Amniotic epithelial cell (primary cell): Measurements from ENCODE around the gene BEST4.
"Not testable (repeated sequence)": the region's sequence is repeated elsewhere in the genome, so short reads cannot be mapped to it uniquely, and the experiment has no call there.

Source experiments
- DNase-seq: peaks from one replicate; pipeline ENCODE4 v3.0.0-alpha.2; 2010; ENCODE audit warnings: low read depth

Gene BEST4

DNA sequence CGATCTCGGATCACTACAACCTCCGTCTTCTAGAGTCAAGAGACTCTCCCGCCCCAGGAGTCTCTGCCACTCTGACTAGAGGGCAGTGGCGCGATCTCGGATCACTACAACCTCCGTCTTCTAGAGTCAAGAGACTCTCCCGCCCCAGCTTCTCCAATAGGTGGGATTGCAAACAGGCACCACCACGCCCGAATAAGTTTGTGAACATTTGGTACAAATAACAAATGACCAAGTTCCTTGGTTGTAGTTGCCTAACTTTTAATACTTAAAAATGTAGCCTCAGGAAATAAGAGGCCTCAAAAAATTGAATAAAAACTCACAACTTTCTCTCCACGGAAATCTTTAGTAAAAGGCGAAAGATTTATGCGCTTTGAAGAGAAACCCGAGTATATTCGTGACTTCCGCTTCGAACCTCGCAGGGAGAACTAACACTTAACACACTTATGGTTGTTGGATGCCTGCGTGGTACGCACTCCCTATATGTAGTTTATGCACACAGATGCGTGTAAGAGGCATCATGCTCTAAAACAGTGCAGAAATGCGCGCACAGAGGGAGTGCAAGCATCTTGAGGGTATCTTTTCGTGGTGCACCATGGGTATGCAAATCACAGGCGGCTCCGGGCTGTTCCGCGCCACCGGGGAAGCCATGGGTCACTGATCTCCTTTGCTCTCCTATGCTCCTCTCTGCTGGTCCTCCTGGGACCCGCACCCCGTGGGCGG, 31.8 kb upstream of the BEST4 start:
- peak; percentile 96 for DNase-seq

DNA sequence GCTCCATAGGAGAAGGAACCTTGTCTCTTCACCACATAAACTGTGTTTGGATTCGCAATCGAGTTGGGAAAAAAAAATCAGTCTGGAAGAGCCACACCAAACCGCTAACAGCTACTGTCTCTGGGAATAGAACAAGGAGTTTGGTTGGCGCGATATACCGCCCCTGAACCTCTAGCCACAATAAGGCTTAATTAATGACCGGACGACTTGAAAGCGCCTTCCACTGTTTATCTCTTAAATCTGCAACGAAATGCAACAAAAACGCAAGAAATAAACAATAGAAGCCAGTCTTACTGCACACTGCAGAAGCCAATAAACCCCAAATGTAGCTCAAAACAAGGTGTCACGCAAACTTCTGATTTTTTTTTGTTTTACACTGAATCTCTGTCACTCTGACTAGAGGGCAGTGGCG, 31.2 kb upstream of the BEST4 start:
- DNase-seq = peak; percentile 70

DNA sequence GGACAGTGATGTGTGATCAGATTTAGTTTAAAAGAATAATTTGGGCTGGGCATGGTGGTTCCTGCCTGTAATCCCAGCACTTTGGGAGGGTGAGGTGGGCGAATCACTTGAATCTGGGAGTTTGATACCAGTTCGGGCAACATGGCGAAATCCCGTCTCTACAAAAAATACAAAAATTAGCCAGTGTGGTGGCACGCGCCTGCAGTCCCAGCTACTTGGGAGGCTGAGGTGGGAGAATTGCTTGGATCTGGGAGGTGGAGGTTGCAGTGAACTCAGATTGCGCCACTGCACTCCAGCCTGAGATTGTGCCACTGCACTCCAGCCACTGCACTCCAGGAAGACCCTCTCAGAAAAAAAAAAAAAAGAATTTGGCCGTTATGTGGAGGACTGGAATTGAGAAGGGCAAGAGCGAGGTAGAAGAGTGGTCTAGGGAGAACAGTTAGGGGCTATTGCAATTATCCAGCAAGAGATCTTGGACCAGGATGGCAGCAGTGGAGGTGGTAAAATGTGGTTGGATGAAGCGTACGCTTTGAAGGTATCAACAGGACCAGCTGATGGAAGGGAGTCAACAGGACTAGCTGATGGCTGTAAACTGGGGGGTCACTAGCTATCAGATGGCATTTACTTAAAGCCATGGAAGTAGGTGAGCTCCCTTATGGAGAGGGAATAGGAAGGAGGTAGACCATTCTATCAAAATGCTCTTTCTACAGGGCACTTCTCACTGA, 30.0 kb upstream of the BEST4 start:
- DNase-seq = no peak

DNA sequence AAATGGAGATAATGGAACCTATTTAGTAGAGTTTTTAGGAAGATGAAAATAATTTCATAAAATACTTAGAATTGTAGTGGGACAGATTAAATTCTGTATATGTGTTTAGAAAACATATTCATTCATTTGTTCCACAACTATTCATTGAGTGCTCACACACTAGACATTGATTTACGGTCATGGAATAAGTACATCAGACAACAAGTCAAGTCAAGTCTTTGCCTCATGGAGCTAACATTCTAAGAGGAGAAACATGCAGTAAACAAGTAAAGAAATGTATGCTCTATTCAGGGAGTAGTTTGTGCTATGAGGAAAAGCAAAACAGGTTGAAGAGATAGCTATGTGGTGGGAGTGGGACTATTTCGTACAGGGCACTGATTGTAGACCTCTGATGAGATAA, 29.3 kb upstream of the BEST4 start:
- no peak for DNase-seq

DNA sequence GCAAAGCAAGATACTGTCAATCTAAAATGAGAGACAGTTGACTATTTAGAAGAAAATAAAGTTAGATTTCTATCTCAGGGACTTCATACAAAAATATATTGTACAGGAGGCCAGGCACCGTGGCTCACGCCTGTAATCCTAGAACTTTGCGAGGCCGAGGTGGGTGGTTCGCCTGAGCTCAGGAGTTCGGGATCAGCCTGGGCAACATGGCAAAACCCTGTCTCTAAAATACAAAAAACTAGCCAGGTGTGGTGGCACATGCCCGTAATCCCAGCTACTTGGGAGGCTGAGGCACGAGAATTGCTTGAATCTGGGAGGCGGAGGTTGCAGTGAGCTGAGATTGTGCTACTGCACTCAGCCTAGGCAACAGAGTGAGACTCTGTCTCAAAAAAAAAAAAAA, 28.0 kb upstream of the BEST4 start:
- DNase-seq = not testable (repeated sequence)

DNA sequence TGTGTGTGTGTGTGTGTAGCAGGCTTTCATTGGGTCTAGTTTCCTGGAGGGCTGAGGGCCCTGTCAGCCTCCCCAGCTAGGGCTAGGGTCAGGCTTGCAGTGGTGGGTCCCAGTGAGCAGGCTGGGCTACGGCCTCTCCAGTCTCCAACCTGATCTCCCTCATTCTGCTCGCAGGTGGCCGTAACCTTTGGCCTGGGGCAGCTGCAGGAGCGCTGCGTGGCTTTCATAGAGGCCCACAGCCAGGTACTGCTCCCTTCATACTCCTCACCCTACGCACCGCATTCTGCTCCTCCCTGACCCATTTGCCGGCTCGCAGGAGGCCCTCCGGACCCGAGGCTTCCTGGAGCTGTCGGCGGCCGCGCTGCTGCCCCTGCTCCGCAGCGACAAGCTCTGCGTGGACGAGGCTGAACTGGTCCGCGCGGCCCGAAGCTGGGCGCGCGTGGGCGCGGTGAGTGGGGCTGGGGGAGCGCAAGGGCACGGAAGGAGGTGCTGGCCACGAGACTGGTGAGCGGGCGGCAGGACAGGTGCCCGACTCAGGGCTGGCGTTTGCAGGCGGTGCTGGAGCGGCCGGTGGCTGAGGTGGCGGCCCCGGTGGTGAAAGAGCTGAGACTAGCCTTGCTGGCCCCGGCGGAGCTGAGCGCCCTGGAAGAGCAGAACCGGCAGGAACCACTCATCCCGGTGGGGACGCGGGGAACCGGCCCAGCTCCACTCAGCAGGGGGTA, 25.0 kb upstream of the BEST4 start:
- DNase-seq = no peak

DNA sequence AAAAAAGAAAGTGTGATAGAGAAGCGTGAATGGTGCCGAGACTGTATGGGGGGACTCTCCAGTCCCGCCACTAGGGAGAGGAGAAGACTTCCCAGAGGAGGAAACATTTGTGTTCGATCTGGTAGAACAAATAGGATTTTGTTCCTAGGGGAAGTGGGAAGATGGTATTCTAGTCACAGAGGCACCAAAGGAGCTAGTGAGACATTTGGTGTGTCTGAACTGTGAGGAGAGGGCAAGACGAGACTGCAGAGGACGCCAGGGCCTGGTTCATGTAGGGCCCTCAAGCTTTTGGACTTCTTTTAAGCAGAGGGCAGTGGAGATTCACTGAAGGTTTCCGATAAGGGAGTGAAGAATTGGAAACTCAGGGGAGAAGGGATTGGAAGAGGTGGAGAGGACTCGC, 23.3 kb upstream of the BEST4 start:
- DNase-seq = no peak

DNA sequence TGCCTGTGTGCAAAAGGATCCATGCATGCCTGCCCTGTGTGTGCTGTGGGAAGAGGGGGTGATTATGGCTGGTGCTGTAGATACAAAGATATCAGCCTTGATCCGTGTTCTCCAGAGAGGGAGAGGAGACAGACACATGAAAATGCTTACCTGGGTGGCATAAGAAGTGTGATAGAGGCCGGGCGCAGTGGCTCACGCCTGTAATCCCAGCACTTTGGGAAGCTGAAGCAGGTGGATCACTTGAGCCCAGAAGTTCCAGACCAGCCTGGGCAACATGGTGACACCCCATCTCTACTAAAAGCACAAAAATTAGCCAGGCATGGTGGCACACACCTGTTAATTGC, 22.8 kb upstream of the BEST4 start:
- DNase-seq = not testable (repeated sequence)

DNA sequence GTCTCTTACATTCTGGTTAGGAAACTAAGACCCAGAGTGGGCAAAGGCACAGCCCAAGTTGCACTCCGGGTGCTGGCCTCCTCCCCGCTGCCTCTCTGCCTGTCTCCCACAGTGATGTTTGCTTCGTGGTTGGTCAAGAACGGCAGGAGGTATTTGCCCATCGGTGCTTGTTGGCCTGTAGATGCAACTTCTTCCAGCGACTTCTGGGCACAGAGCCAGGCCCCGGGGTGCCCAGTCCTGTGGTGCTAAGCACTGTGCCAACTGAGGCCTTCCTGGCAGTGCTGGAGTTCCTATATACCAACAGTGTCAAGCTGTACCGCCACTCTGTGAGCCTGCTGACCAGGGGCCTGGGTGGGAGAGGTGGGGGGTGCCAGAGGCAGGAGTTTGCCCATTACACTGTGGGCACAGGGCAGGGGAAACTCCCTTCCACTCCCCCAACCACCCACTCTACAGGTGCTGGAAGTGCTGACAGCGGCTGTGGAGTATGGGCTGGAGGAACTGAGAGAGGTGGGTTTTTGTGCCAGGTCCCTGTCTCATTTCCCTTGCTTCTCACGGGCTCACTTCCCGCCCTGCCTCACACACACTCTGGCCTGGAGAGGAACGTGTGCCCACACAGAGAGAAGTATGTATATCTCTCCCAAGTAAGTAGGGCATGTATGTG, 22.3 kb upstream of the BEST4 start:
- peak; percentile 48 for DNase-seq

DNA sequence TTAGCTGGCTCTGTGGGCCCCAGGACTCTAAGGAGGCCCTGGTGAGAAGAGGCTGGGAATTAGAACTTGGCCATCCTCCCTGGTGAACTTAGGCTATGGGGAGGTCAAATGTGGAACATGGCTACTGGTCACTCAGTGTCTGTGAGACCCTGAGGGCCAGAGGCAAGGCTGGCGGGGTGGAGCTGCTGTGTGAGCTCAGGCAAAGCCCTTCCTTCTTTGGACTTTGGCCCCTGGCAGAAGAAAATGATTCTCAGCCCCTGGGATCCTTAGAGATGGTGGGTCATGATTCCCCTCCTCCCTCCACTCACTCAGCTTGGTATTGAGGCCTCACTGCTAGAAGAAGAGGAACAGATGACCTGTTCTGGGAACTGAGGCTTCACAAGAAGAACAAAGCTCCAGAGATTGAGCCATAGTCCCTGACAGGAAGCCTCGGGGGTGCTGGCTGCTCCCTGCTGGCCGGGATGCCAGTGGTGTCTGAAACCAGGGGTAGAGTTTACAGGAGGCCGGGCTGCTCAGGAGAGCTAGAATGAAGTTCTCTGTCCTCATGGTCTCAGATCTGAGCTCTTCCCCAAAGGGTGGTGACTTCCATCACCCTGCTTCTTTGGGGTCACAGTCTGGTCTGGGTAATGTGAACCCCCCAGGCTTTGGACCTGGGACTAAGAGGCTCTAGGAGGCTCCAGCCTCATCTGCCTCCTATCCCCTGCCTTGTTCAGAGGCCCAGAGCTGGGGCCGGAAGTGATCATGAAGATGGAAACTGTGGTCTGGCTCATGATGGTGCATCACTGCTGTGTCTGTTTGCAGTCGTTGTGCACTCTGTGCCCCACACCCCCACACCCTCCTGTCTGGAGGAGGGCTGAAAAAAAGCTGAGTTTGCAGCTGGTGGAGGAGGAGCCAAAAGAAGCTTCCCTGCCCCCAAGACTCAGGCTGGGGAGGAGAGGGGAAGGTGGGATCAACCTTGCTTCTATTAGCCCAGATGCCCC, 21.3 kb upstream of the BEST4 start:
- peak; percentile 90 for DNase-seq

DNA sequence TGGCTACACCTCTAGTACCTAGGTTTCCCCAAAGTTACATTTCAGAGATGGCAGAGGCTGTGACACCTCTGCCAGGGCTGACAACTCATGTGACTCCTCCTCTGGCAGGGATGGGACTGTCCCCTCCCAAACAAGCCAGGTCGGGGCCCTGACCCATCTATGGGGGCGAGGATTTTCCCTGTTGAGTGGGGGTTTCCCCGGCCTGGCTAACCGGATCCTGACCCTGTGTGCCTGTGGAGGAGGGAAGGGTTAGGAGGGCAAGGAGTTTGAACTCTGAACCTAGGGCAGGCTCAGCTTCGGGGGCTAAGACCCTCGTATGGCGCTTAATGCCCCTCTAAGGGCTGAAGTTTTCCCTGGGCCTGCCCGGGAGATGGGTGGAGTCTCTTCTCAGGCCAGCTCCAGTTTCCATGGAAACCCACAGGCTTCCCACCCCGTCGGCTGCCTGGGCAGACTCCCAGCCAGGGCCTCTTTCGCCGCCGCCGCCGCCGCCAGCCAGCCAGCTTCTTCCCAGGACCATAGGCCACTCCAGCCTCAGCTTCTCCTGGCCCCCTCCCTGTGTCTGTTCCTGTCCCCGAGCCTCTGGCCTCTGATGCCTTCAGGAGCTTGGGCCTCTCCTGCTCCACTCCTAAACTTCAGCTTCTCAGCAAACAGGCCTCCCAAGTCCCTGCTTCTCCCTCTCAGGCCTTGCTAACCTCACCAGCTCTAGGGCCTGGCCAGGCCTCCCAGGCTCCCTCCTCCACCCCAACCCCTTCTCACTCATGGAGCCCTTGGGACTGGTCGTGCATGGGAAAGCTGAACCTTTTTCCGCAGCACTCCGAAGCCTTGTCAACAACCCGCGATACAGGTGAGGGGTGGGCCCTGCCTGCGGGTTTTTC, 20.3 kb upstream of the BEST4 start, which contains the start of gene BTBD19:
Gene BTBD19 (plus strand): TSS at position 461 of the 875 bp plus-strand sequence. CDS start 298 bp downstream, at position 759.
- peak; percentile 91 for DNase-seq

DNA sequence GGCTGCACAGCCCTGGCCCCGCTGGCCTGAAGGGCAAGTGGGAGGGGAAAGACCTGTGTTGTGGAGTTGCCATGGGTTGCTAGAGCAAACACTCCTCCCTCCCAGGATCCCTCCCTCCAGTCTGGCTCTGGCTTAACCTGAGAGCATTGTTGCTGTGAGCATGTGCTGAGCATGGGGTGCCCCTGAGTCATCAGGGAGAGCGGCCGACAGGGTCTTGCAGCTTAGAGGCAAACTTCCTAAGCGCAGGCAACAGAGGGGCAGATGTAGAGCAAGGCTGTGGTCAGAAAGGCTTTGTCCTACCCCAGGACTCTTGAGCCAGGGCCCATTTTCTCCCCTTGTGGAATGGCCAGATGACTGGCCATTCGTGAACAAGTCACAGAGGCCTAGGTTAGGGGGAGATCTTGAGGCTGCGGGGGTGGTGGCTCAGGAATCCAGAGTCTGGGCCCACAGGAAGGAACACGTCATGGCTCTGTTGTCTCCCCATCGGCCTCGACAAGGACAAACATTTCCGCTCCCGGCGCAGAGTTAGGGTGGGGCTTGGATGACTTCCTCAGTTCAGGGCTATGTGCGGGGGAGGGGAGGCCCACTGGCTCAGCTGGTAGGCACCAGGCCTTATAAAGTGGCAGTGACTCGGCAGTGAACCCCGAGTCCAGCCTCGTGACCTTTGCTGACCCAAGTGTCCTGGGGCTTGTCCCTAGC, 19.5 kb upstream of the BEST4 start:
- DNase-seq = peak; percentile 100

DNA sequence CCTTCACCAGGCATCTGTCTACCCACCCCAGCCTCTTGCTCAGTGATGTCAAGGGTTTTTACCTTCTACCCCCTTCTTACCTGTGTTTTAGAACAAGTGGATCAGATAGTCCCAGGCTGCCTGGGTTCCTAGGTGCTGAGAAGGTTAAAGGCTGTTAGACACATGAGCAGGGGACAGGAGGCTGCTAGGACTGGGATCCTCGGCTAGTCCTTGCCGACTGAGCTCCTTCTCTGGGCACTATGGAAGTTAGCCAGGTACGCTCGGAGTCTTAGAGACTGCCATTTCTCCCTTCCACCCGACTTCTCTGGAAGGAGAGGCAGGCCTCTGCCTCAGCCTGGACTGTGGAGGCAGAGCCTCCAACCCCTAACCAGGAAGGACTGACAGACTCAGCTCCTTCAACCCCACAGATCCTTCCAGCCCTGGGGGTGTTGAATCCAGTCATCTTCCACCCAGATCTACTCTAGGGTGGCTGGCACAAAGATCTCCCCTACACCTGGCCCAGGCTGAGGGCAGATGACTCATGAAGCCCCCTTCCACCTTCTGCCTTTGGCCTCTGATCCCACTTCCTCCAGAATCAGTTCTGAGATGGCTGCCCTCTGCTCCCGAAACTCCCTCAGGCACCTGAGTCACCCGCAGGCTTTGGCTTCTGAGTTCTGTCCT, 18.9 kb upstream of the BEST4 start, which contains the start of gene DYNLT4:
Gene DYNLT4 (minus strand): TSS at position 648 of the 660 bp plus-strand sequence. CDS start 683 bp downstream, outside the sequence.
- no peak for DNase-seq

DNA sequence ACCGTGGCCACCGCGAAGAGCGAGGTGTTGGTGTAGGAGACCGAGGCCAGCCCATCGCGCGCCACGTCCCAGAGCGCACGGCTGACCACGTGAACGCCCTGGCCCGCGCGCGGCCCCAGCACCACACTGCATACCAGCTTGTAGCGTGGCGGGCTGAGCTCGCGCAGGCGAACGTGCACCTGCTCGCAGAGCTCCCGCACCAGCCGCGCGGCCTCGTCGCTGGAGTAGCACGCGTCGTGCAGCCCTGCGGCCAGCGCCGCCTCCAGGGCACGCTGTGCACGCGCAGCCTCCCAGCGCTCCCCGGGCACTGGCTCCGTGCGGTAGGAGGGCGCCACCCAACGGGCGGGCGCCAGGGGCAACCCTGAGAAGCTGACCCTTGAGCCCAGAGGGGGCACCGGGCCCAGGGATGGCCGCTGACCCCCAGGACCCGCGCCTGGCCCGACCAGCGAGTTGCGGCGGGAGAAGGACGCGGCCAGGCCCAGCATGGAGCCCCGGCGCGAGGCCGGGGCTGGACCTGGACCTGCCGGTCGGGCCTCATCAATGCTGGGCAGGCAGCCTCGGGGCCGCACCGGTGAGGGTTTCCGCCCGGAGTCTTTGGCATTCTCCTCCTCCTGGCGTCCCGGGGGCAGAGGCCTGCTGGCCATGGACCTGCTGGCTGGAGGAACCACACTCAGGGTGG, 18.2 kb upstream of the BEST4 start:
- DNase-seq = no peak

DNA sequence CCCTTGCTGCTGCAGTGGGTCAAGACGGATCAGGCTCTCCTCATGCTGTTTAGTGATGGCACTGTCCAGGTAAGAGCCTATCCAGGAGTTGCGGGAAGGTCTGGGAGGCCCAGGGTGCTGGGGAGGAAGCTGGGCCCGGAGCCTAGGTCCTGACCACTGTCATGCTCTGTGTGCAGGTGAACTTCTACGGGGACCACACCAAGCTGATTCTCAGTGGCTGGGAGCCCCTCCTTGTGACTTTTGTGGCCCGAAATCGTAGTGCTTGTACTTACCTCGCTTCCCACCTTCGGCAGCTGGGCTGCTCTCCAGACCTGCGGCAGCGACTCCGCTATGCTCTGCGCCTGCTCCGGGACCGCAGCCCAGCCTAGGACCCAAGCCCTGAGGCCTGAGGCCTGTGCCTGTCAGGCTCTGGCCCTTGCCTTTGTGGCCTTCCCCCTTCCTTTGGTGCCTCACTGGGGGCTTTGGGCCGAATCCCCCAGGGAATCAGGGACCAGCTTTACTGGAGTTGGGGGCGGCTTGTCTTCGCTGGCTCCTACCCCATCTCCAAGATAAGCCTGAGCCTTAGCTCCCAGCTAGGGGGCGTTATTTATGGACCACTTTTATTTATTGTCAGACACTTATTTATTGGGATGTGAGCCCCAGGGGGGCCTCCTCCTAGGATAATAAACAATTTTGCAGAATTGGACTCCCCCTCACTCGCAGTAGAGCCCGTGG, 17.5 kb upstream of the BEST4 start:
- DNase-seq = no peak

DNA sequence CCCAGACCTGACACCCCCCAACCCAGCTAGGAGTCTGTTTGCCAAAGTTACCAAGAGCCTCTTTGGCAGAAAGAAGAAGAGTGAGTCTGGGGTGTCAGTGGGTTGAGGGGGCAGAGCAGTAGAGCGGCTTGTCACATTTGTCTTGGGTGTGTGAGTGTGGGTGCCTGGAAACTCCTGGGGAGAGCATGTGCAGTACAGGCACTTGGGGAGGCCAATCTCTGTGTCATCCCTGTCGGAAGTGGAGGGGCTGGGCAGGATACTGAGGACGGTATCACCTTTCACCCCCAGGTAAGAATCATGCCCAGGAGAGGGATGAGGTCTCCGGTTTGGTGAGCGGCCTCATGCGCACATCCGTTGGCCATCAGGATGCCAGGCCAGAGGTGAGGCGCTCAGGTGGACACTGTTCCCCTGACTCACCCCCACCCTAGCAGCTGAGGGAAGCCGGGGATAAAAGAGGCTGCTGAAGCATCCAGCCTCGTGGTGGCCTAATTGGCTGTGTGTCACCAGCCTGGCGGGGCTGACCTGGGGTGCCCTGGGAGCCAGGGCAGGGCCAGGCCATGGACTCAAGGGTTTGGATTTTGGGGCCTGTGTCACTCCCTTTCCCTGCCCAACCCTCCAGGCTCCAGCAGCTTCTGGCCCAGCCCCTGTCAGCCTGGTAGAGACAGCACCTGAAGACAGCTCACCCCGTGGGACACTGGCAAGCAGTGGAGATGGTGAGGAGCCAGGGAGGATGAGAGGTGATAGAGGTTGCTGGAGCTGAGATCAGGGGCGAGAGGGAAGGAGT, 15.5 kb upstream of the BEST4 start:
- DNase-seq = no peak

DNA sequence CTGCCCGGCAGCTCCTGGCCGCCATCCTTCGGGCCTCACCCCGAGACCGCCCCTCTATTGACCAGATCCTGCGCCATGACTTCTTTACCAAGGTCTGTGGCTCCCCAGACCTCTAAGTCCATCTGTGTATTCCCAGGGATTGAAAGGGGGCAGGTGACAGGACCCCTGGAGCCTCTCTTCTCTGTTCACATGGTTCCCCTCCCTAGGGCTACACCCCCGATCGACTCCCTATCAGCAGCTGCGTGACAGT, 15.0 kb upstream of the BEST4 start:
- DNase-seq = no peak
